GM12892 (cell line): ENCODE data around the gene TOP3B.

Experiments
- POLR2A ChIP-seq: IDR thresholded peaks from 2 replicates; pipeline ENCODE4 v1.6.1; 2011; ENCODE audit warnings: low read depth, low read length, control low read depth
- POLR2AphosphoS5 ChIP-seq: IDR thresholded peaks from 2 replicates; pipeline ENCODE4 v1.6.1; 2011; ENCODE audit warnings: low read depth, low read length, control low read depth
- TAF1 ChIP-seq: IDR thresholded peaks from 2 replicates; pipeline ENCODE4 v1.6.1; 2011; ENCODE audit warnings: low read depth, mild to moderate bottlenecking, control low read depth, low read length, borderline replicate concordance

- no peak for TF ChIP-seq POLR2A
- TF ChIP-seq POLR2AphosphoS5: no peak
- no peak for TF ChIP-seq TAF1
Measured at GRCh38 chr22:21943571-21944448, 38.8 kb downstream of the TOP3B start.
